ENCODE data around the gene BOC. TPM values are rescaled to one million over a fixed set of nuclear protein-coding genes. Genes with fewer than 3 reads are reported as not detected.

The BOC gene
- total RNA-seq, 1 donor, result 16.9 TPM

- H3K4me3 ChIP-seq (ENCODE audit: low read depth, low read length), result no peak overlapping the region
- no peak for DNase-seq (ENCODE audit: low read depth)
- no peak for TF ChIP-seq CTCF (IDR thresholded peaks at IDR 0.05; ENCODE audit: insufficient read depth, low read length)
These were observed 58.7 kb downstream of the BOC start for GRCh38 chr3:113270068-113270467.

GRCh38 chr3:113270786-113271185 is 59.4 kb downstream of the BOC start:
- TF ChIP-seq CTCF (IDR thresholded peaks at IDR 0.05; ENCODE audit: insufficient read depth, low read length), result no peak
- DNase-seq (ENCODE audit: low read depth), result no peak
- no peak overlapping the region for H3K4me3 ChIP-seq (ENCODE audit: low read depth, low read length)

- no peak for DNase-seq (ENCODE audit: low read depth)
- H3K4me3 ChIP-seq (ENCODE audit: low read depth, low read length), result no peak overlapping the region
- TF ChIP-seq CTCF (IDR thresholded peaks at IDR 0.05; ENCODE audit: insufficient read depth, low read length), result no peak
These were observed 59.8 kb downstream of the BOC start for GRCh38 chr3:113271189-113271588.

GRCh38 chr3:113271594-113272384 is 60.4 kb downstream of the BOC start:
- no peak for TF ChIP-seq CTCF (IDR thresholded peaks at IDR 0.05; ENCODE audit: insufficient read depth, low read length)
- no peak overlapping the region for H3K4me3 ChIP-seq (ENCODE audit: low read depth, low read length)
- DNase-seq (ENCODE audit: low read depth), result no peak

- TF ChIP-seq CTCF (IDR thresholded peaks at IDR 0.05; ENCODE audit: insufficient read depth, low read length), result no peak
- no peak for DNase-seq (ENCODE audit: low read depth)
- H3K4me3 ChIP-seq (ENCODE audit: low read depth, low read length), result no peak overlapping the region
These were observed 61.0 kb downstream of the BOC start for GRCh38 chr3:113272385-113272779.

GRCh38 chr3:113273011-113273410 is 61.7 kb downstream of the BOC start:
- no peak for DNase-seq (ENCODE audit: low read depth)
- no peak for TF ChIP-seq CTCF (IDR thresholded peaks at IDR 0.05; ENCODE audit: insufficient read depth, low read length)
- no peak overlapping the region for H3K4me3 ChIP-seq (ENCODE audit: low read depth, low read length)

All from fibroblast of the aortic adventitia (primary cell).